NB4 (cell line): Measurements from ENCODE around the gene SMYD3.
"Not testable (repeated sequence)": the region's sequence is repeated elsewhere in the genome, so short reads cannot be mapped to it uniquely, and the experiment has no call there.

ENCODE experiments used
- DNase-seq: peaks from one replicate; pipeline ENCODE4 v3.0.0; 2010; ENCODE audit warnings: low read depth
- H3K4me3 ChIP-seq: one replicate; pipeline ENCODE4 v1.5.1; 2011; ENCODE audit warnings: mild to moderate bottlenecking, low read depth, low read length, moderate library complexity
- CTCF ChIP-seq: IDR thresholded peaks from one replicate; pipeline ENCODE4 v1.5.1; 2012; ENCODE audit warnings: low read depth, low read length
- MAX ChIP-seq: IDR thresholded peaks from 2 replicates; pipeline ENCODE4 v1.6.1; 2011; ENCODE audit warnings: low read depth, low read length
- MYC ChIP-seq: IDR thresholded peaks from 2 replicates; pipeline ENCODE4 v1.6.1; 2011; ENCODE audit warnings: low read depth, low read length
- POLR2A ChIP-seq: IDR thresholded peaks from 2 replicates; pipeline ENCODE4 v1.6.1; 2011; ENCODE audit warnings: mild to moderate bottlenecking; ENCODE audit not compliant: insufficient read length; ENCODE audit errors: extremely low read depth

The SMYD3 gene

GRCh38 chr1:245776139-245776538 is 730.9 kb downstream of the SMYD3 start:
- no peak for DNase-seq
- TF ChIP-seq POLR2A: no peak
- TF ChIP-seq MYC: no peak
- no peak for TF ChIP-seq CTCF
- TF ChIP-seq MAX: no peak
- H3K4me3 ChIP-seq: no peak overlapping the region

- DNase-seq, H3K4me3 ChIP-seq: not testable (repeated sequence)
Measured at GRCh38 chr1:245774931-245775330, 732.1 kb downstream of the SMYD3 start.

GRCh38 chr1:245774196-245774595 is 732.9 kb downstream of the SMYD3 start:
- TF ChIP-seq MAX: no peak
- TF ChIP-seq CTCF: no peak
- DNase-seq: no peak
- no peak overlapping the region for H3K4me3 ChIP-seq

GRCh38 chr1:245773344-245773743 is 733.7 kb downstream of the SMYD3 start:
- no peak for DNase-seq
- H3K4me3 ChIP-seq: no peak overlapping the region
- TF ChIP-seq MYC (no peak), CTCF (no peak), POLR2A (no peak), MAX (no peak)

- TF ChIP-seq MYC: no peak
- H3K4me3 ChIP-seq: no peak overlapping the region
- DNase-seq: no peak
Measured at GRCh38 chr1:245772739-245773138, 734.3 kb downstream of the SMYD3 start.

GRCh38 chr1:245772325-245772724 is 734.8 kb downstream of the SMYD3 start:
- H3K4me3 ChIP-seq: no peak overlapping the region
- TF ChIP-seq CTCF: no peak
- TF ChIP-seq POLR2A: no peak
- no peak for TF ChIP-seq MYC
- TF ChIP-seq MAX: no peak
- no peak for DNase-seq

- no peak overlapping the region for H3K4me3 ChIP-seq
- no peak for DNase-seq
- TF ChIP-seq MYC: no peak
- no peak for TF ChIP-seq POLR2A
Measured at GRCh38 chr1:245771511-245772281, 735.4 kb downstream of the SMYD3 start.

- no peak overlapping the region for H3K4me3 ChIP-seq
- DNase-seq: no peak
- TF ChIP-seq CTCF (no peak), MYC (no peak), POLR2A (no peak), MAX (no peak)
Measured at GRCh38 chr1:245770156-245770555, 736.9 kb downstream of the SMYD3 start.
